IMR-90 (cell line): Measurements from ENCODE around the gene NELFCD. TPM values are rescaled to one million over a fixed set of nuclear protein-coding genes. Genes with fewer than 3 reads are reported as not detected.

ENCODE experiments used
- ATAC-seq: fragments of 200-7000 bp; cut with Tn5 transposase; 2 replicates; pipeline ENCODE4 v1.9.1; 2020; ENCODE audit warnings: low read depth, mild to moderate bottlenecking, moderate library complexity
- BruUV-seq: library from RNA; stranded (reverse); fragments of 400-500 nt; replicated peaks from 2 replicates; lab custom pipeline; 2021; lab: Mats Ljungman, UMichigan
- CTCF ChIA-PET: fragments of 300-600 bp; formaldehyde crosslinking; extraction: SDS; loops from one replicate; lab custom pipeline; 2021; ENCODE audit warnings: antibody characterized with exemption; lab: Yijun Ruan, JAX
- POLR2A ChIA-PET: fragments of 300-600 bp; sonication (Branson Sonifier 250); formaldehyde crosslinking; loops from one replicate; lab custom pipeline; 2022; ENCODE audit warnings: antibody characterized with exemption; ENCODE audit not compliant: unreplicated experiment; lab: Charles Lee
- DNase-seq: peaks from one replicate; pipeline ENCODE4 v3.0.0; 2013
- H2AFZ ChIP-seq: replicated peaks from 2 replicates; pipeline ENCODE3; 2013; ENCODE audit warnings: low read length, mild to moderate bottlenecking; ENCODE audit not compliant: poor library complexity
- H2AK5ac ChIP-seq: 2 replicates; pipeline ENCODE4 v1.6.1; 2013; ENCODE audit warnings: low read depth, low read length, inconsistent platforms
- H2AK9ac ChIP-seq: replicated peaks from 2 replicates; pipeline ENCODE3; 2013; ENCODE audit warnings: mild to moderate bottlenecking, low read depth, low read length, moderate library complexity; ENCODE audit not compliant: poor library complexity
- H2BK120ac ChIP-seq: 2 replicates; pipeline ENCODE4 v1.6.1; 2013; ENCODE audit warnings: low read depth, low read length, inconsistent platforms
- H2BK15ac ChIP-seq: 3 replicates; pipeline ENCODE4 v1.6.1; 2013; ENCODE audit warnings: low read depth, low read length, inconsistent platforms
- H2BK20ac ChIP-seq: 2 replicates; pipeline ENCODE4 v1.6.1; 2013; ENCODE audit warnings: low read depth, mild to moderate bottlenecking, inconsistent platforms, low read length, moderate library complexity
- H2BK5ac ChIP-seq: 2 replicates; pipeline ENCODE4 v1.6.1; 2013; ENCODE audit warnings: mild to moderate bottlenecking, low read depth, low read length, inconsistent platforms; ENCODE audit not compliant: poor library complexity, severe bottlenecking
- H3K14ac ChIP-seq: replicated peaks from 2 replicates; pipeline ENCODE4 v1.6.1; 2013; ENCODE audit warnings: low read depth, low read length, inconsistent platforms
- H3K18ac ChIP-seq: 2 replicates; pipeline ENCODE4 v1.6.1; 2013; ENCODE audit warnings: low read depth, low read length, control low read depth
- H3K23ac ChIP-seq: 2 replicates; pipeline ENCODE4 v1.6.1; 2013; ENCODE audit warnings: low read depth, low read length, inconsistent platforms
- H3K27ac ChIP-seq: 2 replicates; pipeline ENCODE4 v1.5.1; 2013; ENCODE audit warnings: mild to moderate bottlenecking, control low read depth, low read length; ENCODE audit not compliant: insufficient read depth
- H3K27me3 ChIP-seq: 2 replicates; pipeline ENCODE4 v1.6.1; 2013; ENCODE audit warnings: low read length; ENCODE audit not compliant: control insufficient read depth, insufficient read depth
- H3K36me3 ChIP-seq: 2 replicates; pipeline ENCODE4 v1.6.1; 2013; ENCODE audit warnings: low read length, mixed read lengths; ENCODE audit not compliant: control insufficient read depth, insufficient read depth
- H3K4ac ChIP-seq: 2 replicates; pipeline ENCODE4 v1.6.1; 2013; ENCODE audit warnings: low read depth, low read length, inconsistent platforms
- H3K4me1 ChIP-seq: 2 replicates; pipeline ENCODE4 v1.6.1; 2013; ENCODE audit warnings: low read length, mixed read lengths; ENCODE audit not compliant: control insufficient read depth, insufficient read depth
- H3K4me2 ChIP-seq: 2 replicates; pipeline ENCODE4 v1.6.1; 2013; ENCODE audit warnings: low read depth, mild to moderate bottlenecking, control low read depth, low read length, moderate library complexity
- H3K4me3 ChIP-seq: 2 replicates; pipeline ENCODE4 v1.5.1; 2013; ENCODE audit warnings: low read depth, mild to moderate bottlenecking, control low read depth, low read length, moderate library complexity; ENCODE audit not compliant: insufficient read depth
- H3K56ac ChIP-seq: 2 replicates; pipeline ENCODE4 v1.6.1; 2013; ENCODE audit warnings: low read length, inconsistent platforms; ENCODE audit not compliant: insufficient read depth; ENCODE audit errors: extremely low read depth
- H3K79me1 ChIP-seq, 2 experiments: 2 replicates each; pipeline ENCODE4 v1.6.1; 2013; ENCODE audit warnings: low read length in 2 of 2, inconsistent platforms in 1 of 2, low read depth in 1 of 2
- H3K9ac ChIP-seq: 2 replicates; pipeline ENCODE4 v1.6.1; 2013; ENCODE audit warnings: low read depth, low read length, control low read depth
- H3K9me1 ChIP-seq: 2 replicates; pipeline ENCODE4 v1.6.1; 2013; ENCODE audit warnings: low read length, inconsistent platforms; ENCODE audit not compliant: insufficient read depth
- H3K9me3 ChIP-seq: 2 replicates; pipeline ENCODE4 v1.6.1; 2013; ENCODE audit warnings: low read length; ENCODE audit not compliant: control insufficient read depth, insufficient read depth
- H4K20me1 ChIP-seq: 2 replicates; pipeline ENCODE4 v1.6.1; 2013; ENCODE audit warnings: low read length, inconsistent platforms; ENCODE audit not compliant: insufficient read depth
- H4K5ac ChIP-seq: 2 replicates; pipeline ENCODE4 v1.6.1; 2013; ENCODE audit warnings: mild to moderate bottlenecking, low read depth, low read length, control low read depth
- H4K8ac ChIP-seq, 2 experiments: 2 replicates each; pipeline ENCODE4 v1.6.1; 2013; ENCODE audit warnings: low read depth in 2 of 2, low read length in 2 of 2, control low read depth in 1 of 2, inconsistent platforms in 1 of 2
- H4K91ac ChIP-seq: 2 replicates; pipeline ENCODE4 v1.6.1; 2013; ENCODE audit warnings: low read depth, low read length, inconsistent platforms; ENCODE audit not compliant: insufficient read depth
- BHLHE40 ChIP-seq: fragments of 150-350 bp; IDR thresholded peaks from 2 replicates; pipeline ENCODE4 v1.6.1; 2016; ENCODE audit warnings: mild to moderate bottlenecking, low read depth, low read length
- CEBPB ChIP-seq: IDR thresholded peaks from 2 replicates; pipeline ENCODE4 v1.6.1; 2012; ENCODE audit warnings: low read depth, low read length, improper control_type of control experiment
- CHD1 ChIP-seq: IDR thresholded peaks from 2 replicates; pipeline ENCODE4 v1.6.1; 2012; ENCODE audit warnings: low read depth, low read length, improper control_type of control experiment
- CTCF ChIP-seq: conservative IDR thresholded peaks from 2 replicates; pipeline ENCODE4 v1.5.1; 2012; ENCODE audit warnings: mild to moderate bottlenecking, low read depth, low read length, improper control_type of control experiment
- ELK1 ChIP-seq: fragments of 150-350 bp; IDR thresholded peaks from 2 replicates; pipeline ENCODE4 v1.6.1; 2016; ENCODE audit warnings: low read depth, mild to moderate bottlenecking, low read length, moderate library complexity, borderline replicate concordance
- FOS ChIP-seq: fragments of 150-350 bp; IDR thresholded peaks from 2 replicates; pipeline ENCODE4 v1.6.1; 2016; ENCODE audit warnings: low read depth, low read length
- MAFK ChIP-seq: IDR thresholded peaks from 2 replicates; pipeline ENCODE4 v1.6.1; 2012; ENCODE audit warnings: low read depth, low read length, improper control_type of control experiment
- MAZ ChIP-seq: IDR thresholded peaks from 2 replicates; pipeline ENCODE4 v1.6.1; 2012; ENCODE audit warnings: low read depth, mild to moderate bottlenecking, low read length, improper control_type of control experiment, moderate library complexity, borderline replicate concordance
- MXI1 ChIP-seq: IDR thresholded peaks from 2 replicates; pipeline ENCODE4 v1.6.1; 2012; ENCODE audit warnings: low read depth, mild to moderate bottlenecking, low read length, moderate library complexity, borderline replicate concordance
- NFE2L2 ChIP-seq: fragments of 150-350 bp; IDR thresholded peaks from 2 replicates; pipeline ENCODE4 v1.6.1; 2016; ENCODE audit warnings: low read depth, mild to moderate bottlenecking, low read length
- RAD21 ChIP-seq: IDR thresholded peaks from 2 replicates; pipeline ENCODE4 v1.6.1; 2012; ENCODE audit warnings: low read length, improper control_type of control experiment
- RCOR1 ChIP-seq: IDR thresholded peaks from 2 replicates; pipeline ENCODE4 v1.6.1; 2012; ENCODE audit warnings: mild to moderate bottlenecking, low read length, improper control_type of control experiment; ENCODE audit not compliant: insufficient replicate concordance
- USF2 ChIP-seq: fragments of 150-350 bp; IDR thresholded peaks from 2 replicates; pipeline ENCODE4 v1.6.1; 2017; ENCODE audit warnings: mild to moderate bottlenecking, antibody characterized with exemption, low read length, low read depth
- WGBS, 2 experiments: methylation state at CpG; one replicate each; pipeline versions ENCODE4 v1.1.5 to v1.1.7; 2013; ENCODE audit warnings: missing lambda C conversion rate in 2 of 2; ENCODE audit not compliant: insufficient read length in 1 of 2; ENCODE audit errors: extremely low coverage in 2 of 2; 5-methylcytosine and 5-hydroxymethylcytosine counted together
- dilution Hi-C: fragments of 300-500 bp; cut with HindIII; formaldehyde crosslinking; loops from one replicate; pipeline ENCODE4 v1.14.3; 2018; ENCODE audit warnings: low sequenced_read_pairs; ENCODE audit not compliant: unreplicated experiment
- in situ Hi-C: fragments of 300-500 bp; cut with MboI; formaldehyde crosslinking; loops from 3 replicates; pipeline ENCODE4 v1.14.3; 2019; ENCODE audit warnings: low sequenced_read_pairs, inconsistent platforms, mixed read lengths
- intact Hi-C: fragments of 100-400 bp; cut with micrococcal nuclease; formaldehyde crosslinking; loops from 2 replicates; pipeline ENCODE4 v1.10.0; 2022
- polyA plus RNA-seq, 3 experiments: library from polyadenylated mRNA; depleted of rRNA; stranded (reverse); fragments of >200 nt; gene quantifications; 2 replicates each; pipeline ENCODE4 v1.2.3, GENCODE V29; 2012; ENCODE audit warnings: low replicate concordance in 1 of 3
- total RNA-seq: library from RNA; depleted of rRNA; stranded (reverse); fragments of >200 nt; gene quantifications from 2 replicates; pipeline ENCODE4 v1.2.3, GENCODE V29; 2012

NELFCD gene
- total and polyA plus RNA-seq, 2 of the 4 experiments (the other 2 are of a cell fraction): 88.9 to 94.1 TPM

GRCh38 chr20:58978351-58979190 is 2.5 kb upstream of the NELFCD start:
- Histone ChIP-seq H3K4ac (no peak overlapping the region), H2BK5ac (no peak overlapping the region), H3K79me1 (peaks cover 12 to 19% of the 10 kb centered on the region in 2 experiments; a peak in 3 of 4 replicates), H3K18ac (no peak overlapping the region), H3K9ac (no peak overlapping the region), H3K9me1 (peaks cover 9% of the 10 kb centered on the region), H3K27me3 (peaks cover 3% of the 10 kb centered on the region), H2BK20ac (no peak overlapping the region), H3K4me2 (no peak overlapping the region), H2AK5ac (no peak overlapping the region), H3K56ac (no peak overlapping the region), H2BK120ac (no peak overlapping the region), H2BK15ac (no peak overlapping the region), H3K4me3 (no peak overlapping the region), H2AFZ (peak overlapping the region; percentile 47), H3K9me3 (peaks cover 7% of the 10 kb centered on the region), H2AK9ac (no peak overlapping the region), H3K14ac (no peak overlapping the region), H4K91ac (no peak overlapping the region), H4K20me1 (peaks cover 1% of the 10 kb centered on the region; the same call in 1 of the 2 replicates), H3K27ac (no peak overlapping the region), H3K23ac (no peak overlapping the region), H4K5ac (no peak overlapping the region), H3K36me3 (no peaks in the 10 kb centered on the region), H4K8ac (no peak overlapping the region), H3K4me1 (peaks cover 3% of the 10 kb centered on the region; the same call in 1 of the 2 replicates)
- no peak for DNase-seq
- intact Hi-C loops (no loop called here), in situ Hi-C loops (no loop called here), dilution Hi-C loops (no loop called here)
- no TSS peak for BruUV-seq
- no peak for ATAC-seq
- POLR2A ChIA-PET: no interaction called here
- WGBS, 2 experiments: 56% methylated on average over 3 of the region's 6 CpGs; no CpG with 5 or more reads in 1 of the 2 experiments
- CTCF ChIA-PET: interaction anchor here (0.8 to 1.3 kb wide), 2 partner anchors 45 to 80 kb away, joined by 4 read pairs; no protein-coding TSS in a partner anchor
- no peak for TF ChIP-seq CHD1
- TF ChIP-seq RAD21: no peak
- TF ChIP-seq CTCF: no peak
- TF ChIP-seq RCOR1: no peak
- no peak for TF ChIP-seq ELK1
- no peak for TF ChIP-seq CEBPB
- no peak for TF ChIP-seq MAZ
- no peak for TF ChIP-seq NFE2L2
- TF ChIP-seq USF2: no peak
- TF ChIP-seq BHLHE40: no peak
- no peak for TF ChIP-seq MXI1
- no peak for TF ChIP-seq FOS
- TF ChIP-seq MAFK: no peak
